Heart right ventricle (tissue), 16 donors: ENCODE data around the gene ZNF260. TPM values are rescaled to one million over a fixed set of nuclear protein-coding genes. Genes with fewer than 3 reads are reported as not detected.
"Not testable (repeated sequence)": the region's sequence is repeated elsewhere in the genome, so short reads cannot be mapped to it uniquely, and the experiment has no call there.

Experiments
- ATAC-seq, 8 donors: fragments of 200-7000 bp; cut with Tn5 transposase; one replicate each; pipeline ENCODE4 v1.9.1; 2020; ENCODE audit warnings: mild to moderate bottlenecking in 8 of 8, moderate library complexity in 8 of 8, moderate number of reproducible peaks in 1 of 8
- DNase-seq, 2 donors: peaks; one replicate each; pipeline ENCODE4 v3.0.0-alpha.2; 2020
- H3K27ac ChIP-seq, 10 donors: fragments of 200-600 bp; sonication (generic) in 2 of 10; one replicate each; pipeline versions ENCODE4 v1.5.0 to v1.8.0; 2020 to 2022; ENCODE audit warnings: mild to moderate bottlenecking in 3 of 10
- H3K27me3 ChIP-seq, 7 donors: fragments of 200-600 bp; one replicate each; pipeline ENCODE4 v1.8.0; 2021 to 2022; ENCODE audit warnings: mild to moderate bottlenecking in 2 of 7
- H3K36me3 ChIP-seq, 9 donors: fragments of 200-600 bp; sonication (generic) in 1 of 9; one replicate each; pipeline versions ENCODE4 v1.5.0 to v1.8.0; 2020 to 2022; ENCODE audit warnings: mild to moderate bottlenecking in 2 of 9
- H3K4me1 ChIP-seq, 9 donors: fragments of 200-600 bp; sonication (generic) in 1 of 9; one replicate each; pipeline versions ENCODE4 v1.5.0 to v1.8.0; 2020 to 2022; ENCODE audit warnings: mild to moderate bottlenecking in 4 of 9
- H3K4me3 ChIP-seq, 10 donors: fragments of 200-600 bp; sonication (generic) in 2 of 10; one replicate each; pipeline versions ENCODE4 v1.5.0 to v1.8.0; 2020 to 2022; ENCODE audit warnings: mild to moderate bottlenecking in 7 of 10, moderate library complexity in 2 of 10
- H3K9me3 ChIP-seq, 11 donors: fragments of 200-600 bp in 10 of 11; sonication (generic) in 2 of 11; one replicate each; pipeline versions ENCODE4 v1.5.0 to v1.8.0; 2013 to 2022; ENCODE audit warnings: mild to moderate bottlenecking in 2 of 11, control low read depth in 1 of 11, moderate library complexity in 1 of 11
- WGBS, 2 donors: extraction: QIAGEN DNeasy Blood & Tissue Kit; methylation state at CpG; one replicate each; pipeline ENCODE4 v1.1.7; 2013; ENCODE audit warnings: inconsistent platforms in 1 of 2; 5-methylcytosine and 5-hydroxymethylcytosine counted together
- intact Hi-C, 10 donors: fragments of 100-400 bp; cut with DNase I; formaldehyde crosslinking; loops; one replicate each; pipeline versions ENCODE4 v1.11.1 to v1.14.2; 2022
- polyA plus RNA-seq, 2 donors: library from polyadenylated mRNA; stranded (reverse); fragments of 200-250 nt; gene quantifications; one replicate each; pipeline ENCODE4 v1.2.3, GENCODE V29; 2013
- total RNA-seq, 10 donors: library from RNA; stranded (reverse); fragmentation: NEBNext Ultra II Directional in 3 of 10; extraction: Animal tissue kit (Norgen Biotek cat#: 25700) in 3 of 10; gene quantifications; one replicate each; pipeline versions ENCODE4 v1.2.1 to v1.2.4, GENCODE V29; 2021 to 2023
- TF ChIP-seq, protein P1 (sequence below), 9 donors: fragments of 200-600 bp; sonication (generic) in 2 of 9; IDR thresholded peaks; one replicate each; pipeline versions ENCODE4 v1.5.0 to v1.8.0; 2021 to 2022; ENCODE audit warnings: antibody characterized with exemption in 9 of 9, mild to moderate bottlenecking in 5 of 9, moderate library complexity in 1 of 9
- donor health status: Arrhythmogenic right ventricular cardiomyopathy.
- donor health status: ischemic (EF 13 %, LVEDD 7.1; RV severe dilation, severe dysfunction).
- donor health status: healthy with polysubstance abuse.
- donor health status: DM: no; HTN: yes; CAD: no.
- donor health status: DM: no; HTN: no; CAD: no.
- donor health status: ischemic (EF 25% LVEDD 6.9; RV normal size, moderate dysfunction).
- donor health status: ischemic (EF 25% LVEDD 5.7; RV mildly dilated, moderate dysfunction).
- donor health status: healthy.
- donor health status: DM: yes; HTN: yes; CAD: no.
- donor health status: Ischemic cardiomyopathy.
- donor health status: ischemic (EF 35%, LVEDD 5.7; RV mildly dilated, moderate dysfunction).
- donor health status: nonischemic (EF 11% LVEDD 7.7; RV severe dilation, severe dysfunction).
- donor health status: DM: yes; HTN: yes; CAD: no.
- donor health status: PGD.
- donor health status: ischemic (EF 29% LVEDD 5.4; RV normal size, mild dysfunction).
- donor health status: nonischemic (EF 23%, LVEDD 6.1; RV moderate dilation, normal function).

Gene ZNF260
- total and polyA plus RNA-seq, 12 donors, result 2.7 to 12.8 (median 7.9) TPM

DNA sequence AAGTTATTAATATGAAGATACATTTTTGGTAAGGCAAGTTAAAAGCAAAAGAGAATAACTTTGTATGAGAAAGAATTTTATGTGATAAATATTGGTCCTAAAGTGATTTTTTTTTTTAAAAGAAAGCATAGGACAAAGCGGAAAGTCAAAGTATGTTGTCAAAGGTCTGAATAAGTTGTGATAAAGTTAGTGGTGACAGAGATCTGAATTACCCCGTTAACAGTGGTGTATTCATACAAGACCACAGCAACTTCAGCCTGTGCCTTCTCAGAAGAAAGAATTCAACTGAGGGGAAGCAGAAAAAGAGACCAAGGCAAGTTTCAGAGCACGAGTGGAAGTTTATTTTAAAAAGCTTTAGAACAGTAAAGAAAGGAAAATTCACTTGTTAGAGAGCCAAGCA lies 19.7 kb downstream of the ZNF260 start:
- no peak overlapping the region for H3K27ac ChIP-seq
- H3K4me1 ChIP-seq, result no peaks in the 10 kb centered on the region

DNA sequence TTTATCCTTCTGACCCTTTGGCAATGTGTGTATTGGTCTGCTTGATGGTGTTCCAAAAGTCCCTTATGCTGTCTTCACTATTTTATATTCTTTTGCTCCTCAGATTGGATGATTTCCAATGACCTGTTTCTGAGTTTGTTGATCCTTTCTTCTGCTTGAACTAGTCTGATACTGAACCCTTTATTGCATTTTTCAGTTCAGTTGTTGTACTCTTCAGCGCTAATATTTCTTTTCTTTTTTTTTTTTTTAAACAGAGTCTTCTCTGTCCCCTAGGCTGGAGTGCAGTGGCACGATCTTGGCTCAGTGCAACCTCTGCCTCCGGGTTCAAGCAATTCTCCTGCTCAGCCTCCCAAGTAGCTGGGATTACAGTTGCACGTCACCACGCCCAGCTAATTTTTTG lies 26.1 kb downstream of the ZNF260 start:
- Histone ChIP-seq H3K4me1 (no peaks in the 10 kb centered on the region), H3K4me3 (no peak overlapping the region), H3K27me3 (no peaks in the 10 kb centered on the region), H3K27ac (no peak overlapping the region), H3K36me3 (no peaks in the 10 kb centered on the region), H3K9me3 (peaks cover 0 to 99% (median 37%) of the 10 kb centered on the region in 11 donors)
- TF ChIP-seq, protein P1, sequence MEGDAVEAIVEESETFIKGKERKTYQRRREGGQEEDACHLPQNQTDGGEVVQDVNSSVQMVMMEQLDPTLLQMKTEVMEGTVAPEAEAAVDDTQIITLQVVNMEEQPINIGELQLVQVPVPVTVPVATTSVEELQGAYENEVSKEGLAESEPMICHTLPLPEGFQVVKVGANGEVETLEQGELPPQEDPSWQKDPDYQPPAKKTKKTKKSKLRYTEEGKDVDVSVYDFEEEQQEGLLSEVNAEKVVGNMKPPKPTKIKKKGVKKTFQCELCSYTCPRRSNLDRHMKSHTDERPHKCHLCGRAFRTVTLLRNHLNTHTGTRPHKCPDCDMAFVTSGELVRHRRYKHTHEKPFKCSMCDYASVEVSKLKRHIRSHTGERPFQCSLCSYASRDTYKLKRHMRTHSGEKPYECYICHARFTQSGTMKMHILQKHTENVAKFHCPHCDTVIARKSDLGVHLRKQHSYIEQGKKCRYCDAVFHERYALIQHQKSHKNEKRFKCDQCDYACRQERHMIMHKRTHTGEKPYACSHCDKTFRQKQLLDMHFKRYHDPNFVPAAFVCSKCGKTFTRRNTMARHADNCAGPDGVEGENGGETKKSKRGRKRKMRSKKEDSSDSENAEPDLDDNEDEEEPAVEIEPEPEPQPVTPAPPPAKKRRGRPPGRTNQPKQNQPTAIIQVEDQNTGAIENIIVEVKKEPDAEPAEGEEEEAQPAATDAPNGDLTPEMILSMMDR (IDR thresholded peaks at IDR 0.05), result no peak
- 87 to 89% methylated on average over 5 of the region's 5 CpGs for WGBS, 2 donors
- DNase-seq (no peak), ATAC-seq (no peak)
- intact Hi-C loops, result no loop called here

More for the DNA sequence above, 19.7 kb downstream of the ZNF260 start:
- no peak for ATAC-seq
- TF ChIP-seq, protein P1 (IDR thresholded peaks at IDR 0.05), result no peak
- H3K9me3 ChIP-seq, result peaks cover 3 to 100% (median 76%) of the 10 kb centered on the region in 11 donors
- no peak overlapping the region for H3K4me3 ChIP-seq
- H3K27me3 ChIP-seq, result no peaks in the 10 kb centered on the region
- no peak for DNase-seq
- WGBS, 2 donors, result 92 to 93% methylated on average over 3 of the region's 3 CpGs
- intact Hi-C loops, result no loop called here
- peaks cover 0 to 36% (median 8%) of the 10 kb centered on the region in 9 donors for H3K36me3 ChIP-seq

DNA sequence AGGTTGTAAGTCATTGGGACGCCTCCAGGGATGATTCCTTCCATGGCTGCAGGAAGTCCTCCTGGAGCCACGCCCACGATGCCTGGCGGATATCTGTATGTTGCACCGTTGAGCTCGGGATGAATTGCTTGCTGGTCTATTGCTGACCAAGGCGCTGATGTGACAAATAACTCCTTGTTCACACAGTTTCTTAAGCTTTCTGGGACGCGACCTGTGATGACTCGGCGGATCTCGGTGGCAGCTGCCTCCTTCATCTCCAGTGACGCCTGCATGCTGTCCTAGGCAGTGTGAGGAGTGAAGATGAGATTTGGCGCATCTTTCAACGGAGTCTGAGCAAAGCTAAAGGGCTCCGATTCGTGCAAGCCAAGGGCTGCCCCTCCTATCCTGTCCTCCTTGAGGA lies 31.1 kb downstream of the ZNF260 start:
- ATAC-seq (no peak), DNase-seq (no peak)
- Histone ChIP-seq H3K4me1 (no peaks in the 10 kb centered on the region), H3K4me3 (no peak overlapping the region), H3K27me3 (no peaks in the 10 kb centered on the region), H3K27ac (no peak overlapping the region), H3K36me3 (no peaks in the 10 kb centered on the region), H3K9me3 (peaks cover 0 to 78% (median 16%) of the 10 kb centered on the region in 11 donors)
- intact Hi-C loops, result no loop called here
- TF ChIP-seq, protein P1 (IDR thresholded peaks at IDR 0.05), result no peak
- 88 to 90% methylated on average over 17 of the region's 17 CpGs for WGBS, 2 donors

DNA sequence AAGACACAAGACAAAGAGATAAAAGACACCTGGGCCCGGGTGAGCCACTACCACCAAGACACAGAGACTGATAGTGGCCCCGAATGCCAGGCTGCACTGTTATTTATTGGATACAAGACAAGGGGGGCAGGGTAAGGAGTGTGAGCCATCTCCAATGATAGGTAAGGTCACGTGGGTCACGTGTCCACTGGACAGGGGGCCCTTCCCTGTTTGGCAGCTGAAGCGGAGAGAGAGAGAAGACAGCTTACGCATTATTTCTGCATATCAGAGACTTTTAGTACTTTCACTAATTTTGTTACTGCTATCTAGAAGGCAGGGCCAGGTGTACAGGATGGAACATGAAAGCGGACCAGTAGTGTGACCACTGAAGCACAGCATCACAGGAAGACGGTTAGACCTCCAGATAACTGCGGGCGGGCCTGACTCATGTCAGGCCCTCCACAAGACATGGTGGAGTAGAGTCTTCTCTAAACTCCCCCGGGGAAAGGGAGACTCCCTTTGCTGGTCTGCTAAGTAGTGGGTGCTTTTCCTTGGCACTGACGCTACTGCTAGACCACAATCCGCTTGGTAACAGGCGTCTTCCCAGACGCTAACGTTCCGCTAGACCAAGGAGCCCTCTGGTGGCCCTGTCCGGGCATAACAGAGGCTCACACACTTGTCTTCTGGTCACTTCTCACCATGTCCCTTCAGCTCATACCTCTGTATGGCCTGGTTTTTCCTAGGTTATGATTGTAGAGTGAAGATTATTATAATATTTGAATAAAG lies 35.2 kb downstream of the ZNF260 start:
- not testable (repeated sequence) for H3K4me3 ChIP-seq, H3K36me3 ChIP-seq, H3K27ac ChIP-seq, H3K27me3 ChIP-seq, ATAC-seq
- peak; percentile 37 to 64 for DNase-seq
- intact Hi-C loops, result loop anchor here in 2 of 10 donors (5.0 kb wide), 2 partner anchors 281 to 366 kb away; partner anchors contain the start of gene ZNF565 (in 1 of the 2)
- Histone ChIP-seq H3K9me3 (peaks cover 0 to 38% (median 0%) of the 10 kb centered on the region in 11 donors), H3K4me1 (peaks cover 3 to 16% (median 9%) of the 10 kb centered on the region in 9 donors)
- 61 to 67% methylated on average over 18 of the region's 18 CpGs for WGBS, 2 donors
- TF ChIP-seq, protein P1 (IDR thresholded peaks at IDR 0.05), result peak; percentile 27 to 75 (median 65)

DNA sequence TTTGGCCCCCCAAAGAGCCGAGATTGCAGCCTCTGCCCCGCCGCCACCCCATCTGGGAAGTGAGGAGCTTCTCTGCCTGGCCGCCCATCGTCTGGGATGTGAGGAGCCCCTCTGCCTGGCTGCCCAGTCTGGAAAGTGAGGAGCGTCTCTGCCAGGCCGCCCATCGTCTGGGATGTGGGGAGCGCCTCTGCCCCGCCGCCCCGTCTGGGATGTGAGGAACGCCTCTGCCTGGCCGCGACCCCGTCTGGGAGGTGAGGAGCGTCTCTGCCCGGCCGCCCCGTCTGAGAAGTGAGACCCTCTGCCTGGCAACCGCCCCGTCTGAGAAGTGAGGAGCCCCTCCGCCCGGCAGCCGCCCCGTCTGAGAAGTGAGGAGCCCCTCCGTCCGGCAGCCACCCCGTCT lies 37.2 kb downstream of the ZNF260 start:
- DNase-seq, result not testable (repeated sequence)

More for the DNA sequence above, 37.2 kb downstream of the ZNF260 start:
- WGBS, 2 donors, result 92 to 95% methylated on average over 15 to 25 of the region's 29 CpGs
- not testable (repeated sequence) for H3K27me3 ChIP-seq, H3K4me3 ChIP-seq, ATAC-seq, H3K27ac ChIP-seq, H3K36me3 ChIP-seq
- intact Hi-C loops, result loop anchor here in 2 of 10 donors (5.0 kb wide), 2 partner anchors 279 to 364 kb away; partner anchors contain the start of gene ZNF565 (in 1 of the 2)
- Histone ChIP-seq H3K4me1 (peaks cover 3 to 21% (median 14%) of the 10 kb centered on the region in 9 donors), H3K9me3 (peaks cover 0 to 21% (median 0%) of the 10 kb centered on the region in 11 donors)
